Measurements from ENCODE around the gene BSND. TPM values are rescaled to one million over a fixed set of nuclear protein-coding genes. Genes with fewer than 3 reads are reported as not detected.

The BSND gene
- total and polyA plus RNA-seq, 2 experiments from 2014 or later = 0.21 to 0.23 TPM

- Histone ChIP-seq H2AFZ (no peak overlapping the region), H3K4me1 (ENCODE audit: insufficient read depth) (no peaks in the 10 kb centered on the region), H3K4me2 (no peak overlapping the region), H3K79me2 (no peaks in the 10 kb centered on the region), H3K27ac (no peak overlapping the region), H4K20me1 (ENCODE audit: insufficient read depth, poor library complexity, severe bottlenecking) (no peaks in the 10 kb centered on the region), H3K9me3 (ENCODE audit: low read depth) (no peaks in the 10 kb centered on the region), H3K4me3 (no peak overlapping the region), H3K36me3 (replicated peaks; ENCODE audit: insufficient read depth, low read depth) (no peaks in the 10 kb centered on the region), H3K27me3 (peaks cover 4% of the 10 kb centered on the region), H3K9me2 (replicated peaks; ENCODE audit: insufficient read depth) (no peaks in the 10 kb centered on the region)
- TF ChIP-seq CTCF (IDR thresholded peaks at IDR 0.05; ENCODE audit: poor library complexity) = no peak
- TF ChIP-seq EZH2phosphoT487 (IDR thresholded peaks at IDR 0.05; ENCODE audit: low read depth, severe bottlenecking, unreplicated experiment) = no peak
- no peak for TF ChIP-seq EZH2 (IDR thresholded peaks at IDR 0.05; ENCODE audit: borderline replicate concordance)
- no peak for DNase-seq (ENCODE audit: low spot score)
- 76% methylated on average over 12 of the region's 13 CpGs for WGBS (ENCODE audit: low lambda C conversion rate, missing lambda C conversion rate)
Measured at GRCh38 chr1:54989968-54990810, 8.5 kb upstream of the BSND start.

DNA sequence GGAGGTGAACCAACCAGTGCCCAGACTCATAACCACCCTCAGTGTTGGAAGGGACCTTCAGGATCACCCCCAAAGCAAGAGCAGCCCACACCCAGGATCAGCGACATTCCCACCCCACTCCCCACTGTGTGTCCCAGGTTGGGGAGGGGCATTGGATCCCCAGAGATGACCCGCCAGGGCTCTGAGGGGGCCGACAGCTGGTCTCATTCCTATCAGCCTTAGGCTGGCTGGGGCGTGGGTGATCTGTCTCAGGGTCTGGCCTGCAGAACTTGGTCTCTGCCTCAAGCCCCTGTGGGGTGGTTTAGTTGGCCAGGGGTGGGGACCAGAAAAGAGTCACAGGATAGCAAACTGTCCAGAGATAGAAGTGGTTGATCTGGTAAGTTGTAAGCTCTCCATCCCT is 7.8 kb upstream of the BSND start:
- H3K79me2 ChIP-seq = no peaks in the 10 kb centered on the region
- H3K4me1 ChIP-seq (ENCODE audit: insufficient read depth) = no peaks in the 10 kb centered on the region
- WGBS (ENCODE audit: low lambda C conversion rate, missing lambda C conversion rate) = 68% methylated on average over 4 of the region's 4 CpGs
- no peaks in the 10 kb centered on the region for H3K9me2 ChIP-seq (replicated peaks; ENCODE audit: insufficient read depth)
- H3K4me3 ChIP-seq = no peak overlapping the region
- peaks cover 10% of the 10 kb centered on the region for H3K27me3 ChIP-seq
- no peaks in the 10 kb centered on the region for H4K20me1 ChIP-seq (ENCODE audit: insufficient read depth, poor library complexity, severe bottlenecking)
- H3K9me3 ChIP-seq (ENCODE audit: low read depth) = no peaks in the 10 kb centered on the region
- no peak overlapping the region for H2AFZ ChIP-seq
- TF ChIP-seq EZH2 (IDR thresholded peaks at IDR 0.05; ENCODE audit: borderline replicate concordance) (no peak), EZH2phosphoT487 (IDR thresholded peaks at IDR 0.05; ENCODE audit: low read depth, severe bottlenecking, unreplicated experiment) (no peak), CTCF (IDR thresholded peaks at IDR 0.05; ENCODE audit: poor library complexity) (no peak)
- H3K36me3 ChIP-seq (replicated peaks; ENCODE audit: insufficient read depth, low read depth) = no peaks in the 10 kb centered on the region
- H3K27ac ChIP-seq = no peak overlapping the region
- no peak overlapping the region for H3K4me2 ChIP-seq
- no peak for DNase-seq (ENCODE audit: low spot score)

DNA sequence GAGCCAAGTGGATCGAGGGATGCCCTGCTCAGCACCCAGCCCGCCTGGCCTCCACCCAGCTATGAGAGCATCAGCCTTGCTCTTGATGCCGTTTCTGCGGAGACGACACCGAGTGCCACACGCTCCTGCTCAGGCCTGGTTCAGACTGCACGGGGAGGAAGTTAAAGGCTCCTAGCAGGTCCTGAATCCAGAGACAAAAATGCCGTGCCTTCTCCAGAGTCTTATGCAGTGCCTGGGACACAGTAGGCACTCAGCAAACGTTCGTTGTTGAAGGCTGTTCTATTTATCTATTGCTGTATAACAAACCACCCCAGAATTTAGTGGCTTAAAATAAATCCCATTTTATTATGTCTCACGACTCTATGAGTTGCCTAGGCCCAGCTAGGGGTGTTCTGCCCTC is 6.8 kb upstream of the BSND start:
- no peak overlapping the region for H3K27ac ChIP-seq
- no peak overlapping the region for H2AFZ ChIP-seq
- peaks cover 14% of the 10 kb centered on the region for H3K27me3 ChIP-seq
- no peaks in the 10 kb centered on the region for H4K20me1 ChIP-seq (ENCODE audit: insufficient read depth, poor library complexity, severe bottlenecking)
- DNase-seq (ENCODE audit: low spot score) = no peak
- WGBS (ENCODE audit: low lambda C conversion rate, missing lambda C conversion rate) = 61% methylated on average over 11 of the region's 12 CpGs
- H3K4me2 ChIP-seq = no peak overlapping the region
- H3K36me3 ChIP-seq (replicated peaks; ENCODE audit: insufficient read depth, low read depth) = no peaks in the 10 kb centered on the region
- TF ChIP-seq EZH2phosphoT487 (IDR thresholded peaks at IDR 0.05; ENCODE audit: low read depth, severe bottlenecking, unreplicated experiment) (no peak), CTCF (IDR thresholded peaks at IDR 0.05; ENCODE audit: poor library complexity) (no peak), EZH2 (IDR thresholded peaks at IDR 0.05; ENCODE audit: borderline replicate concordance) (no peak)
- no peaks in the 10 kb centered on the region for H3K79me2 ChIP-seq
- no peak overlapping the region for H3K4me3 ChIP-seq
- H3K4me1 ChIP-seq (ENCODE audit: insufficient read depth) = peaks cover 4% of the 10 kb centered on the region
- no peaks in the 10 kb centered on the region for H3K9me3 ChIP-seq (ENCODE audit: low read depth)
- no peaks in the 10 kb centered on the region for H3K9me2 ChIP-seq (replicated peaks; ENCODE audit: insufficient read depth)
